Daoy (cell line): Measurements from ENCODE around the gene ZCCHC10. TPM values are rescaled to one million over a fixed set of nuclear protein-coding genes. Genes with fewer than 3 reads are reported as not detected.
"Not testable (repeated sequence)": the region's sequence is repeated elsewhere in the genome, so short reads cannot be mapped to it uniquely, and the experiment has no call there.

Source experiments
- DNase-seq: peaks from one replicate; pipeline ENCODE4 v3.0.0-alpha.2; 2015; ENCODE audit warnings: low read depth
- total RNA-seq: library from RNA; depleted of rRNA; stranded (reverse); fragments of >200 nt; shearing (Covaris generic); gene quantifications from 2 replicates; pipeline ENCODE4 v1.2.3, GENCODE V29; 2014; rRNA removed

The ZCCHC10 gene
- total RNA-seq, 1 experiment from 2014 or later: 31.3 TPM

DNA sequence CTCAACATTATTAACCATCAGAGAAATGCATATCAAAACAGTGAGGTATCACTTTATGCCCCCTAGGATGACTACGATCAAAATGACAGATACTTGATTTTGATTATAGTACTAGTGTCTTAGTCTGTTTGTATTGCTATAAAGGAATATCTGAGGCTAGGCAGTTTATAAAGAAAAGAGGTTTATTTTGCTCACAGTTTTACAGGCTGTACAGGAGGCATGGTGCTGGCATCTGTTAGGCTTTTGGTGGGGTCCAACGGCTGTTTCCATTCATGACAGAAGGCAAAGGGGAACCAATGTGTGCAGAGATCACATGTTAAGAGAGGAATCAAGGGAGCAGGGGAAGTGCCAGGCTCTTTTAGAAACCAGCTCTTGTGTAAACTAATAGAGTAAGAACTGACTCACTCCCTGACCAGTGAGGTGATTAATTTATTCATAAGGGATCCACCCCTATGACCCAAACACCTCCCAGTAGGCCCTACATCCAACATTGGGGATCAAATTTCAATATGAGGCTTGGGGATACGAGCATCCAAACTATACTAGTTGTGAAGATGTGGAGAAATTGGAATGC is 46.9 kb downstream of the ZCCHC10 start:
- DNase-seq: peak; percentile 26

DNA sequence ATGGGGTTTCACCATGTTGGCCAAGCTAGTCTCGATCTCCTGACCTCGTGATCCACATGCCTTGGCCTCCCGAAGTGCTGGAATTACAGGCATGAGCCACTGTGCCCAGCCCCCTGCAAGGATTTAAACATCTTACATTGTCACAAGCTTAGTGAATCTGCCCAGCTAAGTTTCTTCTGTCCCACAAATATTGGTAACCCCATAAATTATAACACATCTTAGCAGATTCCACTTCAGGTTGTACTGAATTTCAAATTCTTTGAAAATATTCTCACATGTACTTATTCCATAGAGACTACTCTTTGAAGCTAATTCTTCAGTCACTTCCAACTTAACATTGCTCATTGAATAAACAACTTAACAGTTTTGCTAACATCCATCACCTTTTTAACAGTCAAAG is 49.5 kb downstream of the ZCCHC10 start:
- DNase-seq: no peak

DNA sequence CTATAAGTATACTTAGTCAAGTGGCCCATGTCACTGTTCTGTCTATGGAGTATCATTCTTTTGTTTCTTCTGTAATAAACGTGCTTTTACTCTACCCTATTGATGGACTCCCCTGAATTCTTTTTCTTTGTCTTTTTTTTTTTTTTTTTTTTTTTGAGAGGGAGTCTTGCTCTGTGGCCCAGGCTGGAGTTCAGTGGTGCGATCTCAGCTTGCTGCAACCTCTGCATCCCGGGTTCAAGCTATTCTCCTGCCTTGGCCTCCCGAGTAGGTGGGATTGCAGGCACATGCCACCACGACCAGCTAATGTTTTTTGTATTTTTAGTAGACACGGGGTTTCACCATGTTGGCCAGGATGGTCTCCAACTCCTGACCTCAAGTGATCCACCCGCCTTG is 53.9 kb downstream of the ZCCHC10 start:
- not testable (repeated sequence) for DNase-seq

DNA sequence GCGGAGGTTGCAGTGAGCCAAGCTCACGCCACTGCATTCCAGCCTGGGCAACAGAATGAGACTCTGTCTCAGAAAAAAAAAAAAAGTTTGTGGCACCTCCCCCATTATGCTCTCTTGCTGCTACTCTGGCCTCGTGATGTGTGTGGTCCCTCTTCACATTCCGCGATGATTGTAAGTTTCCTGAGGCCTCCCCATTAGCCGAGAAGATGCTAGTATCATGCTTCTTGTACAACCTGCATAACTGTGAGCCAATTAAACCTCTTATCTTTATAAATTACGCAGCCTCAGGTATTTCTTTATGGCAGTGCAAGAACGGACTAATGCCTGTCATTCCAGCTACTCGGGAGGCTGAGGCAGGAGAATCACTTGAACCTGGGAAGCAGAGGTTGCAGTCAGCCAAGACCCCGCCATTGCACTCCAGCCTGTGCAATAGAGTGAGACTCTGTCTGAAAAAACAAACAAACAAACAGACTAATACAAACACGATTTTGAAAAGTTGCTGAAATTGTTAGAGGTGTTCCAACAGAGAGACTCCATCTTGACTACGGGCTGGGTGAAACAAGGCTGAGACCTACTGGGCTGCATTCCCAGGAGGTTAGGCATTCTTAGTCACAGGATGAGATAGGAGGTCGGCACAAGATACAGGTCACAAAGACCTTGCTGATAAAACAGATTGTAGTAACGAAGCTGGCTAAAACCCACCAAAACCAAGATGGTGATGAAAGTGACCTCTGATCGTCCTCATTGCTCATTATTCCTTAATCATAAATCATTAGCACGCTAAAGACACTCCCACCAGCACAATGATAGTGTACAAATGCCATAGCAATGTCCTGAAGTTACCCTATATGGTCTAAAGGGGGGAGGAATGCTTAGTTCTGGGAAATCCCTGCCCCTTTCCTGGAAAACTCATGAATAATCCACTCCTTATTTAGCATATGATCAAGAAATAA is 54.6 kb downstream of the ZCCHC10 start:
- DNase-seq: no peak

DNA sequence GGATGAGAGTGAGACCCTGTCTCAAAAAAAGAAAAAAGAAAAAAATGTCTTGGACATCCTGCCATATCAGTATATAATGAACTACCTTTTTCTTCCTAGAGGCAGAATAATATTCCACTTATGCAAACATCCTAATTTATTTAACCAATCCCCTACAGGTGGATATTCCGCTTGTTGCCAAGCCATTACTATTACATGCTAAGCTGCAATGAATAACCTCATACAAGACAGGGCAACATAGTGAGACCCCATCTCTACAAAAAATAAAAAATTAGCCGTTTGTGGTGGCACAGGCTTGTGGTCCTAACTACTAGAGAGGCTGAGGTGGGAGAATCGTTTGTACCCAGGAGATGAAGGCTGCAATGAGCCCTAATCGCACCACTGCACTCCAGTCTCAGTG is 61.2 kb downstream of the ZCCHC10 start:
- no peak for DNase-seq

DNA sequence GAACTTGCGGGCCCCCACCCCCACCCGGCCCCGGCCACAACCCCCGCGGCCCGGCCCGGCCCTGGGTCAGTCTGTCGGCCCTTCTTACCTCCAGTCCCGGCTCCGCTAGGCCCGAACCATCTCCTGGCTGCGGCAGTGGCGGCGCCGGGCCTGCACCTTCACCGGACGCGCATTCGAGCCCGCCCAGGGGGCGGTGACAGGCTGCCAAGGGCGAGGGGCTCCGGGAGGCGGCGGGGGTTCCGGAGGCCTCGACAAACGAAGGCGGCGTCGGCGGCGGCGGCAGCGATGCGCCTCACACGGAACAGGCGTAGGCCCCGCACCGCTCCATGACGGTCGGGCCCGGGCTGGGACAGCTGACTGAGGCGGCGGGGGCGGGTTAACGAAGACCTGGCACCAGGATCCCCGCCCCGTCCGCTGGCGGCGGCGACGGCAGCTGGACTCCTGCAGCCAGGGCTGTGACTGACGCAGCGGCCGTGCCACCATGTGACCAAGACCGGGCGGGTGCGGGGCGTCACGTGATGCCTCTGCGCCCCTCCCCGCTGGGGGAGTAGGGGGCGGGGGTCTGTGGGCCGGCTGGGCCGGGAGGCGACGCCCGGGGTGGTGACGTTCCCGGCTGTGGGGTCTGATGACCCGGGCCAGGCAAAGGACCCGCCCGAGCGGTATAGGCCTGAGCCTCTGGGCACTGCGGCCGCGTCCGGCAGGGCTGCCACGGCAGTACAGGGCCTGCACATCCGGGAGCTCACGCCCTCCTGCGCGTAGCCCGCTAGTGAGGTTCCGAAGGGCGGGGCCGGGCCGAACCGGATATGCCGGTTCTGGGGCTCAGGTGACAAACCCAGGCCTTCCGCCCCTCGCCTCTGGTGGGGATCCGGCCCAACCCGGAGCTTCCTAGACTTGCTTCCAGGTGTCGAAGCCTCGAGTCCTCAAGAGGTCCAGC is 62.9 kb downstream of the ZCCHC10 start, which contains the start of gene AFF4:
TSS of gene AFF4 (minus strand) at position 464 of the 934 bp plus-strand sequence. CDS start 26,445 bp downstream, outside the sequence.
- peak; percentile 98 for DNase-seq

DNA sequence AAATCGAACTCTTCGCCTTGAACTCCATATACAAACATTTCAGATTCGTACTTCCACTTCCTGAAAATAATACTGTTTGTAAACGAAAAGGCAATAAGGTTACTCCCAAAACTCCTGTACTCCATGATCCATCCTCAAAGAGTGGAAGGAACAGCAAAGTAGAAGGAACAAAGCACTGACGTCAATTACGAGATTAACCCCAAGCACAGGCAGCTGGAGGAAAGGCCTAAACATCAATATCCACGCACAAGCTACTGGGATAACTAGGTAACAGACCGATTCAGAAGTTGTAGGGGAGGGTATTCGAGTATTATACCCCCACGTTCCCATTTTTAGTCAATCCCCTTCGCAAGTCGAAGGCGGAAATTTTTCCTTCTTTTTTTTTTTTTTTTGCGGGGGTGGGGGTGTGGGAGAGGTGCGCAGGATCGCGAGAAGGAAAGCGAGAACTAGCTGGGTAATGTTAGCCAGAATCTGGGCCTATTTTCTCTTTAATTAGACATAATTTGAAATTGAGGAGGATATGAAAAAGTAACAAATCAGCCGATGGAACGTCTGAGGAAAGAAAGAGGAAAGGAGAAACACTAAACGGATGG is 63.8 kb downstream of the ZCCHC10 start:
- DNase-seq: peak; percentile 62

DNA sequence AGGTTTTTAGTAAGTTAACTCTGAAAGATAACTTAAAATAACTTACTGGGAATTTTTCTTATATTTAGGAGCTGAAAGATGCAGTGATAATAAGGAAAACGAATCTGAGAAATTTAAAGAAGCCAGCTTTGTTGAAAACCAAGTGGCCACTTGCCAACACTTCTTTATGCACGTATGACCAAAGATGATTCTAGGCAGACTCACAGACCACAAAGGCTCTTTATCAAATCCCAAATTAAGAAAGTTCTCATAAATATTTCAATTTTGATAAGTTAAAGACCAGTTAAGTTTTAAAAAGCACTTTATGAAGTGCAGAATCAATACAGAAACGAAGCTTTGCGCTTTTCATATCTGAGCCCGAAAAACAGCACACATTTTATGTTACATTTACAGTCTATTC is 64.5 kb downstream of the ZCCHC10 start:
- DNase-seq: peak; percentile 55

DNA sequence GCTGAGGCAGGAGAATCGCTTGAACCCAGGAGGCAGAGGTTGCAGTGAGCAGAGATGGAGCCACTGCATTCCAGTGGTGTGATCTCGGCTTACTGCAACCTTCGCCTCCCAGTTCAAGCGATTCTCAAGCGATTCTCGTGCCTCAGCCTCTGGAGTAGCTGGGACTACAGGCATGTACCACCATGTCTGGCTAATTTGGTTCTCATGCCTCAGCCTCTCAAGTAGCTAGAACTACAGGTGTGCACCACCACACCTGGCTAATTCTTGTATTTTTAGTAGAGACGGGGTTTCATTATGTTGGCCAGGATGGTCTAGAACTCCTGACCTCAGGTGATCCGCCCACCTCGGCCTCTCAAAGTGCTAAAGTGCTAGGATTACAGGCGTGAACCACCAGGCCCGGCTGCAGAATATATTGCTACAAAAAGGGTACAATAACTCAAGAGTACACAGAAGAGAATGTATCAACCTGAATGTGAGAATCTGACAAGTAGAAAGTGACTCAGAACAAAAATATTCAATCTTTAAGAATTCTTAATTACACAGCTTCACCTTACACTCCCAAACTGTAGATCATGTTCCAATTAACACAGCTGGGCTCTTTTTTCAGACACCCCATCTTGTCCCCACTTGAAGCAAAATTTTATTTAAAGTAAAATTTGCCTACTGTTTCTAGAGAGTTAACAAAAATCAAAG is 65.1 kb downstream of the ZCCHC10 start:
- not testable (repeated sequence) for DNase-seq

DNA sequence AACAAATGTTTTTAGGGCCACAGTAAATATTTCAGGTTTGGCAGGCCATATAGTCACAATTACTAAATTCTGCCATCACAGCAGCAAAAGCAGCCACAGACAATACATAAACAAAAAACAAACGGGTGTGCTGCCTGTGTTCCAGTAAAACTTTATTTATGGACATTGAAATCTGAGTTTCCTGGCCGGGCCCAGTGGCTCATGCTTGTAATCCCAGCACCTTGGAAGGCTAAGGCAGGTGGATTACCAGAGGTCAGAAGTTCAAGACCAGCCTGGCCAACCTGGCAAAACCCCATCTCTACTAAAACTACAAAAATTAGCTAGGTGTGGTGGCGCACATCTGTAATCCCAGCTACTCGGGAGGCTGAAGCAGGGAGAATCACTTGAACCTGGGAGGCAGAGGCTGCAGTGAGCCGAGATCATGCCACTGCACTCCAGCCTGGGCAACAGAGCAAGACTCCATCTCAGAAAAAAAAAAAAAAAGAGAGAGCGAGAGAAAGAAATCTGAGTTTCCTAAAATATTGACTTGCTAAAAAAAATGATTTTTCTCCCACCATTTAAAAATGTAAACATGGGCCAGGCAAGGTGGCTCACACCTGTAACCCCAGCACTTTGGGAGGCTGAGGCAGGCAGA is 70.1 kb downstream of the ZCCHC10 start:
- not testable (repeated sequence) for DNase-seq

DNA sequence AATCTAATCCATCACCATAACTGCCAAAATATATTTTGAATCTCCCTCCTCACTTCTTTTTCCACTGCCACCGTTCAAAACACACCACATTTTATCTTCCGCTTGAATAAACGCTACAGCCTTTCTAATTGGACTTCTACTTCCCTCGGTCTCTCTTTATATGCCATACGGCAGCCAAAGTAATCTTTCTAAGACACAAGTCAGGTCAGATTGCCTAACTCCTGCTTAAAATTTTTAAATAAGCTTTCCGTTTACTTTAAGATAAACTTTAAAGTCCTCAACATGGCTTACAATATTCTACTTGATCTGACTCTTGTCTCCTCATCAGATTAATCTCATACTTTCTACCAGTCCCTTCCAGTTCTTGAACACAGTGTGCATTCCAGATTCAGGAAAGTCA is 72.6 kb downstream of the ZCCHC10 start:
- DNase-seq: no peak

DNA sequence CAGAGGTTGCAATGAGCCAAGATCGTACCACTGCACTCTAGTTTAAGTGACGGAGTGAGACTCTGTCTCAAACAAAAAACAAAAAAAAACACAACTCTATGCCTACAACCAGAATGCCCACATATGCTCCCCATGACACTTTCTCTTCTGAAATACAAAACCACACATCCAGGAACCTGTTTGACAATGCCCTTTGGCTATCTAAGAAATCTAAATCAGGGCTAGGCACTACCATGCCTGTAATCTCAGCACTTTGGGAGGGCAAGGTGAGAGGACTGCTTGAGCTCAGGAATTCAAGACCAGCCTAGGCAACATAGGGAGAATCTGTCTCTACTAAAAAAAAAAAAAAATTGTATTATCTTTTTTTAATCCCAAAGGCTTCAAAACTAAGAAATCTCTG is 73.5 kb downstream of the ZCCHC10 start:
- DNase-seq: no peak

DNA sequence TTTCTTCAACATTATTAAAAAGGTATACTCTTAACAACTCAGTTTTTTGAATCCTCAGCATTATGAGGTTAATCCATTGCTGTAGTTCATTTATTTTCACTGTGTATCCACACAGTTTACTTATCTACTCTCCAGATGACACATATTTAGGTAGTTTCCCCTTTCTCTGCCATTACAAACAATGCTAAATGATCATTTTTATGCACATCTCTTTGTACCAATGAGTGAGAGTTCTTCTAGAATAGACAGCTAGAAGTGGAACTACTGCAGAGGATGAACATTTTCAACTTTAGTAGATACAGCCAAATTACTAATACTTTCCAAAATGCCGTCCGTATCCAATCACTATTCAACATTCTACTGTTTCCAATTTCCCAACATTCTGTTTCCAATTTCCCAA is 74.5 kb downstream of the ZCCHC10 start:
- no peak for DNase-seq

DNA sequence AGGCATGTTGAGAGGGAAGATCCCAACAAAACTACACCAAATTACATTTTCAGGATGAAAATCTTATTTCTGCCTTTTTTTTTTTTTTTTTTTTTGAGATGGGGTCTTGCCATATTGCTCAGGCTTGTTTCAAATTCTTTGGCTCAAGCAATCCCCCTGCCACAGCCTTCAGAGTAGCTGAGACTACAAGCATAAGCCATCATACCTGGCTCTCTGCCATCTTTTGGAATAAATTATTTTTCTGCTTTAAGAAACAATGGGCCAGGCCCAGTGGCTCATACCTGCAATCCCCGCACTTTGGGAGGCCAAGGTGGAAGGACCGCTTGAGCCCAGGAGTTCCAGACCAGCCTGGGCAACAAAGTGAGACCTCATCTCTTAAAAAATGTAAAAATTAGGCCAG is 77.2 kb downstream of the ZCCHC10 start:
- no peak for DNase-seq

DNA sequence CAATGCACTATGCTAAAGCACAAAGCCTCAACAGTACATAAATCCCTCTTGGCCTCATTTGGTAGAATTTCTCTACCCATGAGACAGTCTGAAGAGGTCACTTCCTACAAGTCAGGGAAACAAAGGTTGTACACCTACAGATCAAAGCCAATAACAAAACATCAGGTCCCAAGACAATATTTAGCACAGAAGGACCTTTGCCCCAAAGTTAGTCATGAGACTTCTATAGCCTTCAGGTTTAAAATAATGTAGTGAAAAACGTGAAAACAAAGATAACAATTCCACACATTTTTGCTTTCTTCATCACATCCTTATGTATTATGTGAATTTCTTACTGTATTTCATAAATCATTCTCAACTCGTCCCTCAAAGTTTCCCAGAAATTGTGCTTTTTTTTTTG is 78.7 kb downstream of the ZCCHC10 start:
- no peak for DNase-seq

Other genes with a start within 250 kb of the ZCCHC10 start
- 27.1 and 27.2 TPM in 2 replicates for gene SEPTIN8, start 249.3 kb downstream of the ZCCHC10 start, total RNA-seq
- gene SOWAHA, start 213.2 kb downstream of the ZCCHC10 start, total RNA-seq: 0.42 TPM in 1 of 2 replicates, not detected in the other
- gene SHROOM1, start 195.9 kb downstream of the ZCCHC10 start, total RNA-seq: 8.2 and 8.3 TPM in 2 replicates
- gene GDF9, start 160.1 kb downstream of the ZCCHC10 start, total RNA-seq: 0.17 TPM in 1 of 2 replicates, not detected in the other
- gene UQCRQ, start 159.9 kb downstream of the ZCCHC10 start, total RNA-seq: 287 and 294 TPM in 2 replicates
- gene LEAP2, start 152.9 kb downstream of the ZCCHC10 start, total RNA-seq: 0.17 and 0.68 TPM in 2 replicates
- gene AFF4, start 62.9 kb downstream of the ZCCHC10 start, total RNA-seq: 25.0 and 34.2 TPM in 2 replicates
- gene HSPA4, start 25.5 kb upstream of the ZCCHC10 start, total RNA-seq: 259 and 294 TPM in 2 replicates